H9 (cell line): Measurements from ENCODE around the gene GALNS. TPM values are rescaled to one million over a fixed set of nuclear protein-coding genes. Genes with fewer than 3 reads are reported as not detected.

Experiments used
- DNase-seq: peaks from one replicate; pipeline ENCODE4 v3.0.0-alpha.2; 2017
- H2AFZ ChIP-seq: one replicate; pipeline ENCODE4 v1.6.1; 2013; ENCODE audit warnings: mild to moderate bottlenecking, low read length, control low read depth, moderate library complexity
- H2AK5ac ChIP-seq: 2 replicates; pipeline ENCODE4 v1.6.1; 2013; ENCODE audit warnings: low read length, control low read depth, mixed read lengths; ENCODE audit not compliant: insufficient read length
- H2BK120ac ChIP-seq: one replicate; pipeline ENCODE4 v1.6.1; 2013; ENCODE audit warnings: low read depth, mild to moderate bottlenecking, low read length, control low read depth, inconsistent platforms; ENCODE audit not compliant: poor library complexity, severe bottlenecking
- H2BK12ac ChIP-seq: 2 replicates; pipeline ENCODE4 v1.6.1; 2013; ENCODE audit warnings: low read length, control low read depth, mixed read lengths, low read depth; ENCODE audit not compliant: insufficient read length
- H2BK15ac ChIP-seq: 2 replicates; pipeline ENCODE4 v1.6.1; 2013; ENCODE audit warnings: low read depth, low read length, control low read depth
- H2BK20ac ChIP-seq: one replicate; pipeline ENCODE4 v1.6.1; 2013; ENCODE audit warnings: low read depth, mild to moderate bottlenecking, low read length, control low read depth, inconsistent platforms; ENCODE audit not compliant: poor library complexity, severe bottlenecking
- H2BK5ac ChIP-seq: 2 replicates; pipeline ENCODE4 v1.6.1; 2013; ENCODE audit warnings: low read length, control low read depth, mixed read lengths; ENCODE audit not compliant: insufficient read length
- H3K14ac ChIP-seq: 2 replicates; pipeline ENCODE4 v1.6.1; 2013; ENCODE audit warnings: low read length, control low read depth; ENCODE audit not compliant: insufficient read depth
- H3K18ac ChIP-seq: 2 replicates; pipeline ENCODE4 v1.6.1; 2013; ENCODE audit warnings: low read depth, mild to moderate bottlenecking, mixed read lengths, low read length, control low read depth; ENCODE audit not compliant: insufficient read length
- H3K23ac ChIP-seq: 2 replicates; pipeline ENCODE4 v1.6.1; 2013; ENCODE audit warnings: low read length, control low read depth, mixed read lengths, low read depth; ENCODE audit not compliant: insufficient read length
- H3K23me2 ChIP-seq: 2 replicates; pipeline ENCODE4 v1.6.1; 2013; ENCODE audit warnings: low read depth, mild to moderate bottlenecking, mixed read lengths, low read length, control low read depth; ENCODE audit not compliant: insufficient read length, poor library complexity, severe bottlenecking
- H3K27ac ChIP-seq: 2 replicates; pipeline ENCODE4 v1.5.1; 2013; ENCODE audit warnings: low read length, control low read depth, mixed read lengths, low read depth; ENCODE audit not compliant: insufficient read length
- H3K27me3 ChIP-seq: 2 replicates; pipeline ENCODE4 v1.6.1; 2013; ENCODE audit warnings: low read length, control low read depth, inconsistent platforms; ENCODE audit not compliant: insufficient read depth
- H3K4ac ChIP-seq: 2 replicates; pipeline ENCODE4 v1.6.1; 2013; ENCODE audit warnings: low read depth, mild to moderate bottlenecking, control low read depth, inconsistent platforms, low read length, moderate library complexity
- H3K4me1 ChIP-seq: 2 replicates; pipeline ENCODE4 v1.6.1; 2013; ENCODE audit warnings: low read length, control low read depth, inconsistent platforms; ENCODE audit not compliant: insufficient read depth
- H3K4me2 ChIP-seq: 2 replicates; pipeline ENCODE4 v1.6.1; 2013; ENCODE audit warnings: low read length, control low read depth, mixed read lengths; ENCODE audit not compliant: insufficient read length, insufficient read depth
- H3K56ac ChIP-seq: 2 replicates; pipeline ENCODE4 v1.6.1; 2013; ENCODE audit warnings: low read depth, mild to moderate bottlenecking, mixed read lengths, low read length, control low read depth; ENCODE audit not compliant: insufficient read length
- H3K79me1 ChIP-seq: 2 replicates; pipeline ENCODE4 v1.6.1; 2013; ENCODE audit warnings: low read depth, mild to moderate bottlenecking, moderate library complexity, low read length, control low read depth, inconsistent platforms; ENCODE audit not compliant: insufficient read depth, poor library complexity, severe bottlenecking
- H3K79me2 ChIP-seq: 2 replicates; pipeline ENCODE4 v1.6.1; 2013; ENCODE audit warnings: low read length, control low read depth, inconsistent platforms; ENCODE audit not compliant: insufficient read depth
- H3K9ac ChIP-seq: 2 replicates; pipeline ENCODE4 v1.6.1; 2013; ENCODE audit warnings: low read length, control low read depth, mixed read lengths; ENCODE audit not compliant: insufficient read length; ENCODE audit errors: extremely low read depth
- H3K9me3 ChIP-seq: one replicate; pipeline ENCODE4 v1.6.1; 2013; ENCODE audit warnings: low read depth, low read length, inconsistent platforms; ENCODE audit not compliant: control insufficient read depth
- H3T11ph ChIP-seq: one replicate; pipeline ENCODE4 v1.6.1; 2013; ENCODE audit warnings: mild to moderate bottlenecking, low read length, control low read depth, inconsistent platforms
- H4K20me1 ChIP-seq: one replicate; pipeline ENCODE4 v1.6.1; 2013; ENCODE audit not compliant: control insufficient read depth, insufficient read length, insufficient read depth
- H4K5ac ChIP-seq: 2 replicates; pipeline ENCODE4 v1.6.1; 2013; ENCODE audit warnings: low read depth, mild to moderate bottlenecking, mixed read lengths, low read length, control low read depth; ENCODE audit not compliant: insufficient read length
- H4K8ac ChIP-seq: replicated peaks from 2 replicates; pipeline ENCODE4 v1.6.1; 2013; ENCODE audit warnings: low read length, control low read depth, mixed read lengths, low read depth; ENCODE audit not compliant: insufficient read length
- H4K91ac ChIP-seq: 2 replicates; pipeline ENCODE4 v1.6.1; 2013; ENCODE audit warnings: low read depth, mild to moderate bottlenecking, moderate library complexity, mixed read lengths, low read length, control low read depth; ENCODE audit not compliant: insufficient read length
- H3K27ac Mint-ChIP-seq, 3 experiments: 2 replicates in 2 of 3; 3 replicates in 1 of 3; pipeline ENCODE4 v1.8.0; 2020 to 2021; ENCODE audit warnings: mixed read lengths in 3 of 3, mild to moderate bottlenecking in 1 of 3, moderate library complexity in 1 of 3
- H3K27me3 Mint-ChIP-seq: 2 replicates; pipeline ENCODE4 v1.8.0; 2021; ENCODE audit warnings: low read depth, mild to moderate bottlenecking, moderate library complexity, mixed read lengths
- H3K36me3 Mint-ChIP-seq, 3 experiments: 2 replicates in 2 of 3; 3 replicates in 1 of 3; pipeline ENCODE4 v1.8.0; 2020 to 2021; ENCODE audit warnings: low read depth in 3 of 3, mixed read lengths in 3 of 3; ENCODE audit not compliant: insufficient read depth in 1 of 3
- H3K4me1 Mint-ChIP-seq, 2 experiments: 2 replicates each; pipeline ENCODE4 v1.8.0; 2020; ENCODE audit warnings: mixed read lengths in 2 of 2
- H3K4me3 Mint-ChIP-seq, 2 experiments: 2 replicates in 1 of 2; 3 replicates in 1 of 2; pipeline ENCODE4 v1.8.0; 2020 to 2021; ENCODE audit warnings: mild to moderate bottlenecking in 2 of 2, mixed read lengths in 2 of 2, moderate library complexity in 1 of 2
- H3K9me3 Mint-ChIP-seq, 2 experiments: 2 replicates in 1 of 2; 3 replicates in 1 of 2; pipeline ENCODE4 v1.8.0; 2020; ENCODE audit warnings: mild to moderate bottlenecking in 2 of 2, mixed read lengths in 2 of 2, moderate library complexity in 1 of 2
- WGBS: extraction: QIAGEN DNeasy Blood & Tissue Kit; methylation state at CpG from one replicate; pipeline ENCODE4 v1.1.7; 2013; ENCODE audit warnings: missing lambda C conversion rate, low lambda C conversion rate, mixed read lengths; ENCODE audit not compliant: insufficient read length; ENCODE audit errors: extremely low coverage; 5-methylcytosine and 5-hydroxymethylcytosine counted together
- total RNA-seq: library from RNA; stranded (reverse); gene quantifications from 2 replicates; pipeline ENCODE4 v1.2.1, GENCODE V29; 2021
- TF ChIP-seq, protein P1 (sequence below): fragments of 200-600 bp; sonication (generic); conservative IDR thresholded peaks from 3 replicates; pipeline ENCODE4 v1.8.0; 2021; ENCODE audit warnings: antibody characterized with exemption, mild to moderate bottlenecking

GALNS gene
- total RNA-seq, 1 experiment from 2014 or later: 20.3 TPM

DNA sequence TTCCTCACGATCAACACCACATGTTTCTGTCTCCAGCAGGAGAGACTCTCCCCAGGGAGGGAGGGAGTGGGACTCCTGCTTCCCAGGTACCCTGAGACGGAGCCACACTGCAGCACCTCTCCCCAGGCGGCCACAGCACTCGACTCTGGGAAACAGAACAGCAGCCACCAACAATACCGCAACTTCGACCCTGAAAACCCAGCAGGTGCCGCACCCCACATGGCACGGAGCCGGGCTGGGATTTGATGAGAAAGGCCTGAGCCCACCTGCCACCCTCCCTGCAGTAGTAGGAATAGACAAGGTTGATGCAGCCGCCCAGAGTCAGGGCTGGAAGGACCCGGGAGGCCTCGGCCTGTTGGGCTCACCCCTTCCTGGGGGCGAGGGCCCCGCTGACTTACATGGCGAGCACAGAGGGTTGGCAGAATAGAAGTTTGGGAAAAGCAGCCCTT is 14.4 kb downstream of the GALNS start:
- Mint-ChIP-seq H3K36me3 (peaks cover 4 to 11% (median 9%) of the 10 kb centered on the region in 3 experiments; a peak in 6 of 7 replicates), H3K9me3 (no peaks in the 10 kb centered on the region), H3K4me1 (no peaks in the 10 kb centered on the region), H3K4me3 (no peak overlapping the region), H3K27me3 (no peaks in the 10 kb centered on the region), H3K27ac (peak overlapping the region in 1 of 3 experiments; percentile 82; a peak in 3 of 7 replicates)
- Histone ChIP-seq H3K4ac (no peak overlapping the region), H3K79me1 (no peaks in the 10 kb centered on the region), H3K18ac (no peak overlapping the region), H3K23me2 (no peaks in the 10 kb centered on the region), H2BK20ac (no peak overlapping the region), H3T11ph (no peak overlapping the region), H3K27ac (no peak overlapping the region), H3K4me1 (no peaks in the 10 kb centered on the region), H4K8ac (no peak overlapping the region), H2AK5ac (no peak overlapping the region), H3K9me3 (no peaks in the 10 kb centered on the region), H4K5ac (no peak overlapping the region), H2BK5ac (no peak overlapping the region), H3K56ac (no peak overlapping the region), H2BK12ac (no peak overlapping the region), H3K4me2 (no peak overlapping the region), H4K20me1 (no peaks in the 10 kb centered on the region), H3K9ac (no peak overlapping the region), H3K14ac (no peak overlapping the region), H3K79me2 (no peaks in the 10 kb centered on the region), H4K91ac (no peak overlapping the region), H3K23ac (no peak overlapping the region), H2AFZ (no peak overlapping the region), H2BK120ac (no peak overlapping the region), H2BK15ac (no peak overlapping the region), H3K27me3 (no peaks in the 10 kb centered on the region)
- DNase-seq: no peak
- TF ChIP-seq, protein P1, sequence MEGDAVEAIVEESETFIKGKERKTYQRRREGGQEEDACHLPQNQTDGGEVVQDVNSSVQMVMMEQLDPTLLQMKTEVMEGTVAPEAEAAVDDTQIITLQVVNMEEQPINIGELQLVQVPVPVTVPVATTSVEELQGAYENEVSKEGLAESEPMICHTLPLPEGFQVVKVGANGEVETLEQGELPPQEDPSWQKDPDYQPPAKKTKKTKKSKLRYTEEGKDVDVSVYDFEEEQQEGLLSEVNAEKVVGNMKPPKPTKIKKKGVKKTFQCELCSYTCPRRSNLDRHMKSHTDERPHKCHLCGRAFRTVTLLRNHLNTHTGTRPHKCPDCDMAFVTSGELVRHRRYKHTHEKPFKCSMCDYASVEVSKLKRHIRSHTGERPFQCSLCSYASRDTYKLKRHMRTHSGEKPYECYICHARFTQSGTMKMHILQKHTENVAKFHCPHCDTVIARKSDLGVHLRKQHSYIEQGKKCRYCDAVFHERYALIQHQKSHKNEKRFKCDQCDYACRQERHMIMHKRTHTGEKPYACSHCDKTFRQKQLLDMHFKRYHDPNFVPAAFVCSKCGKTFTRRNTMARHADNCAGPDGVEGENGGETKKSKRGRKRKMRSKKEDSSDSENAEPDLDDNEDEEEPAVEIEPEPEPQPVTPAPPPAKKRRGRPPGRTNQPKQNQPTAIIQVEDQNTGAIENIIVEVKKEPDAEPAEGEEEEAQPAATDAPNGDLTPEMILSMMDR: no peak
- no CpG with 5 or more reads among the region's 15 CpGs for WGBS
